Measurements from ENCODE around the gene EID2. TPM values are rescaled to one million over a fixed set of nuclear protein-coding genes. Genes with fewer than 3 reads are reported as not detected.

The EID2 gene
- total and polyA plus RNA-seq, 2 of the 8 experiments (the other 6 are each of a cell fraction or from before 2014, with no cell fraction given): 7.8 to 29.6 TPM

DNA sequence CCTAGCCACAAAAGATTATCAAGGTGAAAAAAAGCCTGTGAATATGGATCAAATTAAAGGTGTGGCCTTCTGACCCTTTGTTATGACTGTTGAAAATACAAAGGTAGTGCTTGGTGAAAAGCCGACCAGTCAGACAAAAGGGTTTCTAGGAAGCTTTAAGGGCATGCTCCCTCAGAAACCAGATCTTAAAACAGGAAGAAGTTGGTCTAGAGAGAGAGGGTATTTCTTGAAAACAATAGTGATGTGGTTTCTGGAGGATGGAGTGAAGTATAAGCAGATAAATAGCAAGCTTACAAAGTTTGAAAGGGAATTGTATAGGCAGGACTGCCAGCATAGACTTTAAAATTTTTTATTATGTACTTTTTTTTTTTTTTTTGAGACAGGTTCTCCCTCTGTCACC lies 5.0 kb upstream of the EID2 start (continued):
- no peak for TF ChIP-seq TAF7 (optimal IDR thresholded peaks at IDR 0.05; ENCODE audit: borderline replicate concordance, low read depth, low read length)
- TF ChIP-seq TBP (IDR thresholded peaks at IDR 0.05; ENCODE audit: low read depth, low read length): no peak
- no peak for TF ChIP-seq CHD1 (IDR thresholded peaks at IDR 0.05; ENCODE audit: low read depth, low read length)
- TF ChIP-seq MAFK (IDR thresholded peaks at IDR 0.05; ENCODE audit: low read depth, low read length): no peak
- no peak for TF ChIP-seq POU5F1 (IDR thresholded peaks at IDR 0.05; ENCODE audit: low read depth, low read length)
